Stomach (tissue), 4 donors: ENCODE measurements around the gene CHPF2.

ENCODE experiments used
- CTCF ChIP-seq, 7 experiments: fragments of 450-650 bp in 4 of 7; fragments of 200-600 bp in 3 of 7; sonication (generic) in 3 of 7; IDR thresholded peaks; one replicate each; pipeline ENCODE4 v1.5.1; 2016 to 2019; ENCODE audit warnings: antibody characterized with exemption in 7 of 7, control low read depth in 2 of 7, mild to moderate bottlenecking in 1 of 7
- POLR2A ChIP-seq, 4 donors: fragments of 450-650 bp; IDR thresholded peaks; one replicate each; pipeline ENCODE4 v1.6.1; 2016; ENCODE audit warnings: antibody characterized with exemption in 4 of 4, control low read depth in 2 of 4, mild to moderate bottlenecking in 1 of 4, moderate library complexity in 1 of 4
- POLR2AphosphoS5 ChIP-seq, 3 donors: sonication (generic); formaldehyde crosslinking; IDR thresholded peaks; one replicate each; pipeline ENCODE4 v1.6.1; 2016; ENCODE audit warnings: antibody characterized with exemption in 3 of 3

- no peak for TF ChIP-seq CTCF (IDR thresholded peaks at IDR 0.05)
- TF ChIP-seq POLR2AphosphoS5 (IDR thresholded peaks at IDR 0.05) = no peak
- TF ChIP-seq POLR2A (IDR thresholded peaks at IDR 0.05) = no peak
Observed at GRCh38 chr7:151205730-151206129, 26.6 kb upstream of the CHPF2 start.
